SK-N-SH treated with all-trans-retinoic acid at 6 μM for 48 hours (cell line): ENCODE results near the gene CRLF2.
"Not testable (repeated sequence)": the region's sequence is repeated elsewhere in the genome, so short reads cannot be mapped to it uniquely, and the experiment has no call there.

Experiments used
- ATAC-seq: fragments of 200-7000 bp; cut with Tn5 transposase; 3 replicates; pipeline ENCODE4 v1.9.1; 2020; ENCODE audit warnings: mild to moderate bottlenecking, moderate library complexity
- ARNTL ChIP-seq: fragments of 450-650 bp; formaldehyde crosslinking; IDR thresholded peaks from 2 replicates; pipeline ENCODE4 v1.5.0; 2020; ENCODE audit warnings: low read depth, mild to moderate bottlenecking, moderate library complexity, borderline replicate concordance
- BACH2 ChIP-seq: fragments of 250-450 bp; sonication (Bioruptor Pico); IDR thresholded peaks from 2 replicates; pipeline ENCODE4 v1.9.0; 2021; ENCODE audit warnings: mild to moderate bottlenecking, borderline replicate concordance
- CREB5 ChIP-seq: fragments of 250-450 bp; sonication (Bioruptor Pico); IDR thresholded peaks from 2 replicates; pipeline ENCODE4 v1.5.1; 2020; ENCODE audit warnings: low read depth, mild to moderate bottlenecking, moderate library complexity
- CSDC2 ChIP-seq: fragments of 250-450 bp; sonication (Bioruptor Pico); IDR thresholded peaks from 2 replicates; pipeline ENCODE4 v1.5.0; 2020; ENCODE audit warnings: mild to moderate bottlenecking, moderate library complexity
- ESRRG ChIP-seq: fragments of 250-450 bp; sonication (Bioruptor Pico); IDR thresholded peaks from 2 replicates; pipeline ENCODE4 v1.6.1; 2021; ENCODE audit warnings: mild to moderate bottlenecking
- GLIS3 ChIP-seq: fragments of 250-450 bp; sonication (Bioruptor Pico); IDR thresholded peaks from 2 replicates; pipeline ENCODE4 v1.5.0; 2020; ENCODE audit warnings: mild to moderate bottlenecking, moderate library complexity
- ISL1 ChIP-seq: fragments of 250-450 bp; sonication (Bioruptor Pico); IDR thresholded peaks from 2 replicates; pipeline ENCODE4 v2.1.2; 2022; ENCODE audit warnings: mild to moderate bottlenecking, moderate library complexity
- OSR1 ChIP-seq: fragments of 250-450 bp; sonication (Bioruptor Pico); IDR thresholded peaks from 2 replicates; pipeline ENCODE4 v1.8.0; 2022; ENCODE audit warnings: moderate library complexity, mild to moderate bottlenecking, inconsistent platforms
- PPARA ChIP-seq: fragments of 250-450 bp; sonication (Bioruptor Pico); IDR thresholded peaks from 2 replicates; pipeline ENCODE4 v1.5.0; 2020; ENCODE audit warnings: mild to moderate bottlenecking, borderline replicate concordance
- RARB ChIP-seq: fragments of 250-450 bp; sonication (Bioruptor Pico); IDR thresholded peaks from 2 replicates; pipeline ENCODE4 v1.8.0; 2021; ENCODE audit warnings: mild to moderate bottlenecking, moderate library complexity
- SNAI2 ChIP-seq: fragments of 250-450 bp; sonication (Bioruptor Pico); IDR thresholded peaks from 2 replicates; pipeline ENCODE4 v1.5.0; 2020; ENCODE audit warnings: mild to moderate bottlenecking, moderate library complexity
- TCF4 ChIP-seq: fragments of 250-450 bp; sonication (Bioruptor Pico); IDR thresholded peaks from 2 replicates; pipeline ENCODE4 v1.8.0; 2021; ENCODE audit warnings: mild to moderate bottlenecking, moderate library complexity, borderline replicate concordance
- TOX ChIP-seq: fragments of 250-450 bp; sonication (Bioruptor Pico); IDR thresholded peaks from 2 replicates; pipeline ENCODE4 v1.8.0; 2021; ENCODE audit warnings: mild to moderate bottlenecking, moderate library complexity, borderline replicate concordance
- TSHZ2 ChIP-seq: fragments of 250-450 bp; sonication (Bioruptor Pico); IDR thresholded peaks from 2 replicates; pipeline ENCODE4 v1.5.0; 2020; ENCODE audit warnings: mild to moderate bottlenecking, moderate library complexity
- ZFP3 ChIP-seq: fragments of 250-450 bp; sonication (Bioruptor Pico); IDR thresholded peaks from 2 replicates; pipeline ENCODE4 v1.5.0; 2020; ENCODE audit warnings: mild to moderate bottlenecking, moderate library complexity
- ZFP30 ChIP-seq: fragments of 450-650 bp; formaldehyde crosslinking; IDR thresholded peaks from 2 replicates; pipeline ENCODE4 v1.5.0; 2022; ENCODE audit warnings: mild to moderate bottlenecking, moderate library complexity
- ZNF565 ChIP-seq: fragments of 450-650 bp; formaldehyde crosslinking; conservative IDR thresholded peaks from 2 replicates; pipeline ENCODE4 v1.5.0; 2020; ENCODE audit warnings: low read depth, mild to moderate bottlenecking, moderate library complexity
- ZNF70 ChIP-seq: fragments of 450-650 bp; formaldehyde crosslinking; IDR thresholded peaks from 2 replicates; pipeline ENCODE4 v1.5.0; 2020; ENCODE audit warnings: mild to moderate bottlenecking, moderate library complexity
- ZNF8 ChIP-seq: fragments of 450-650 bp; formaldehyde crosslinking; IDR thresholded peaks from 2 replicates; pipeline ENCODE4 v1.5.0; 2020; ENCODE audit warnings: mild to moderate bottlenecking, moderate library complexity
- TF ChIP-seq, protein P1 (sequence below): fragments of 250-450 bp; sonication (Bioruptor Pico); IDR thresholded peaks from 2 replicates; pipeline ENCODE4 v1.8.0; 2021; ENCODE audit warnings: low read depth, mild to moderate bottlenecking, moderate library complexity, borderline replicate concordance
- TF ChIP-seq, protein P2 (sequence below): fragments of 250-450 bp; sonication (Bioruptor Pico); IDR thresholded peaks from 2 replicates; pipeline ENCODE4 v1.8.0; 2020; ENCODE audit warnings: mild to moderate bottlenecking, moderate library complexity, borderline replicate concordance

The CRLF2 gene

DNA sequence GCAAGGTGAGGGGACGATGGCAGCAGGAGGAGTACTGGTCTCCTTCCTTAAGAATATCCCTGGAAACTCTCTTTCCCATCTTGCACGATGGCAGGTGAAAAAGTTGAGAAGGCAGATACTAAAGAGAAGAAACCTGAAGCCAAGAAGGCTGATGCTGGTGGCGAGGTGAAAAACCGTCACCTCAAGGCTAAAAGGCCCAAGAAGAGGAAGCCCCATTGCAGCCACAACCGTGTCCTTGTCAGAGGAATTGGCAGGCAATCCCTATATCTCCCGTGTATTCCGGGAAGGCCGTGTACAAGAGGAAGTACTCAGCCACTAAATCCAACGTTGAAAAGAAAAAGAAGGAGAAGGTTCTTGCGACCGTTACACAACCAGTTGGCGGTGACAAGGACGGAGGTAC, 40.0 kb downstream of the CRLF2 start:
- ATAC-seq, result no peak
- TF ChIP-seq CSDC2 (no peak), PPARA (CRISPR knock-in tag) (no peak), BACH2 (no peak), RARB (no peak)
- TF ChIP-seq, protein P1, sequence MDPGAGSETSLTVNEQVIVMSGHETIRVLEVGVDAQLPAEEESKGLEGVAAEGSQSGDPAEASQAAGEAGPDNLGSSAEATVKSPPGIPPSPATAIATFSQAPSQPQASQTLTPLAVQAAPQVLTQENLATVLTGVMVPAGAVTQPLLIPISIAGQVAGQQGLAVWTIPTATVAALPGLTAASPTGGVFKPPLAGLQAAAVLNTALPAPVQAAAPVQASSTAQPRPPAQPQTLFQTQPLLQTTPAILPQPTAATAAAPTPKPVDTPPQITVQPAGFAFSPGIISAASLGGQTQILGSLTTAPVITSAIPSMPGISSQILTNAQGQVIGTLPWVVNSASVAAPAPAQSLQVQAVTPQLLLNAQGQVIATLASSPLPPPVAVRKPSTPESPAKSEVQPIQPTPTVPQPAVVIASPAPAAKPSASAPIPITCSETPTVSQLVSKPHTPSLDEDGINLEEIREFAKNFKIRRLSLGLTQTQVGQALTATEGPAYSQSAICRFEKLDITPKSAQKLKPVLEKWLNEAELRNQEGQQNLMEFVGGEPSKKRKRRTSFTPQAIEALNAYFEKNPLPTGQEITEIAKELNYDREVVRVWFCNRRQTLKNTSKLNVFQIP (CRISPR knock-in tag), result no peak

GRCh38 chrX:1171915-1172314, 40.5 kb downstream of the CRLF2 start:
- not testable (repeated sequence) for ATAC-seq

- ATAC-seq, result no peak
- no peak for TF ChIP-seq TOX
- no peak for TF ChIP-seq ZNF565 (CRISPR knock-in tag)
- TF ChIP-seq BACH2, result no peak
- no peak for TF ChIP-seq ZNF70 (CRISPR knock-in tag)
- no peak for TF ChIP-seq TCF4
- TF ChIP-seq, protein P2, sequence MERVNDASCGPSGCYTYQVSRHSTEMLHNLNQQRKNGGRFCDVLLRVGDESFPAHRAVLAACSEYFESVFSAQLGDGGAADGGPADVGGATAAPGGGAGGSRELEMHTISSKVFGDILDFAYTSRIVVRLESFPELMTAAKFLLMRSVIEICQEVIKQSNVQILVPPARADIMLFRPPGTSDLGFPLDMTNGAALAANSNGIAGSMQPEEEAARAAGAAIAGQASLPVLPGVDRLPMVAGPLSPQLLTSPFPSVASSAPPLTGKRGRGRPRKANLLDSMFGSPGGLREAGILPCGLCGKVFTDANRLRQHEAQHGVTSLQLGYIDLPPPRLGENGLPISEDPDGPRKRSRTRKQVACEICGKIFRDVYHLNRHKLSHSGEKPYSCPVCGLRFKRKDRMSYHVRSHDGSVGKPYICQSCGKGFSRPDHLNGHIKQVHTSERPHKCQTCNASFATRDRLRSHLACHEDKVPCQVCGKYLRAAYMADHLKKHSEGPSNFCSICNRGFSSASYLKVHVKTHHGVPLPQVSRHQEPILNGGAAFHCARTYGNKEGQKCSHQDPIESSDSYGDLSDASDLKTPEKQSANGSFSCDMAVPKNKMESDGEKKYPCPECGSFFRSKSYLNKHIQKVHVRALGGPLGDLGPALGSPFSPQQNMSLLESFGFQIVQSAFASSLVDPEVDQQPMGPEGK, result no peak
- TF ChIP-seq ZFP3 (CRISPR knock-in tag), result no peak
- no peak for TF ChIP-seq CREB5
- no peak for TF ChIP-seq ZNF8
- no peak for TF ChIP-seq CSDC2
- no peak for TF ChIP-seq ZFP30
- TF ChIP-seq ISL1, result no peak
These were observed 42.2 kb downstream of the CRLF2 start for GRCh38 chrX:1170243-1170642.

GRCh38 chrX:1169189-1169588, 43.3 kb downstream of the CRLF2 start:
- no peak for ATAC-seq
- no peak for TF ChIP-seq GLIS3 (CRISPR knock-in tag)
- TF ChIP-seq ARNTL (CRISPR knock-in tag), result no peak
- TF ChIP-seq ZFP30, result no peak
- TF ChIP-seq BACH2, result no peak
- TF ChIP-seq ISL1, result no peak
- TF ChIP-seq ZNF565 (CRISPR knock-in tag), result no peak
- TF ChIP-seq OSR1, result no peak
- TF ChIP-seq ZFP3 (CRISPR knock-in tag), result no peak
- TF ChIP-seq TSHZ2 (CRISPR knock-in tag), result no peak
- TF ChIP-seq ZNF70 (CRISPR knock-in tag), result no peak
- no peak for TF ChIP-seq ZNF8
- TF ChIP-seq CSDC2, result no peak
- TF ChIP-seq TOX, result no peak
- TF ChIP-seq, protein P1 (CRISPR knock-in tag), result no peak
- TF ChIP-seq PPARA (CRISPR knock-in tag), result no peak
- no peak for TF ChIP-seq TCF4
- TF ChIP-seq SNAI2 (CRISPR knock-in tag), result no peak
- no peak for TF ChIP-seq ESRRG
- TF ChIP-seq, all 23 proteins: peak for 0
